ENCODE data around the gene LEFTY1. TPM values are rescaled to one million over a fixed set of nuclear protein-coding genes. Genes with fewer than 3 reads are reported as not detected.

Gene LEFTY1
- total RNA-seq, 2 donors from 2014 or later = 1.7 to 2.0 TPM

- WGBS = 63% methylated on average over 7 of the region's 7 CpGs
Measured at GRCh38 chr1:225849925-225850324, 39.0 kb downstream of the LEFTY1 start.

GRCh38 chr1:225848030-225848955 lies 40.7 kb downstream of the LEFTY1 start:
- 66% methylated on average over 15 of the region's 16 CpGs for WGBS
- peaks cover 6 to 7% of the 10 kb centered on the region in 2 donors for H3K36me3 ChIP-seq
- H3K27me3 ChIP-seq (replicated peaks; ENCODE audit: insufficient read depth) = no peaks in the 10 kb centered on the region
- H3K27ac ChIP-seq = no peak overlapping the region
- no peaks in the 10 kb centered on the region for H3K9me3 ChIP-seq
- intact Hi-C loops (cut with DNase I) = loop anchor here (5.0 to 10.0 kb wide), 3 partner anchors 36 to 293 kb away; partner anchors contain the start of gene EPHX1
- no peaks in the 10 kb centered on the region for H3K4me1 ChIP-seq (replicated peaks)
- H3K4me3 ChIP-seq = no peak overlapping the region
- no peak for TF ChIP-seq POLR2A (IDR thresholded peaks at IDR 0.05)
- no peak for TF ChIP-seq POLR2AphosphoS5 (IDR thresholded peaks at IDR 0.05)
- no peak for TF ChIP-seq CTCF (IDR thresholded peaks at IDR 0.05)
- no peak for DNase-seq (ENCODE audit: low spot score)

More at GRCh38 chr1:225849925-225850324, 39.0 kb downstream of the LEFTY1 start:
- Histone ChIP-seq H3K27ac (no peak overlapping the region), H3K9me3 (no peaks in the 10 kb centered on the region), H3K4me3 (no peak overlapping the region), H3K27me3 (replicated peaks; ENCODE audit: insufficient read depth) (no peaks in the 10 kb centered on the region), H3K36me3 (peaks cover 6 to 7% of the 10 kb centered on the region in 2 donors), H3K4me1 (replicated peaks) (no peaks in the 10 kb centered on the region)
- TF ChIP-seq POLR2AphosphoS5 (IDR thresholded peaks at IDR 0.05) (no peak), POLR2A (IDR thresholded peaks at IDR 0.05) (no peak), CTCF (IDR thresholded peaks at IDR 0.05) (no peak)
- no peak for DNase-seq (ENCODE audit: low spot score)
- intact Hi-C loops (cut with DNase I) = loop anchor here (5.0 to 10.0 kb wide), 3 partner anchors 38 to 295 kb away; partner anchors contain the start of gene EPHX1

- intact Hi-C loops (cut with DNase I) = loop anchor here (5.0 to 10.0 kb wide), 3 partner anchors 35 to 293 kb away; partner anchors contain the start of gene EPHX1
- TF ChIP-seq CTCF (IDR thresholded peaks at IDR 0.05) = no peak
- TF ChIP-seq POLR2AphosphoS5 (IDR thresholded peaks at IDR 0.05) = no peak
- TF ChIP-seq POLR2A (IDR thresholded peaks at IDR 0.05) = no peak
- Histone ChIP-seq H3K27me3 (replicated peaks; ENCODE audit: insufficient read depth) (no peaks in the 10 kb centered on the region), H3K36me3 (peaks cover 6 to 7% of the 10 kb centered on the region in 2 donors), H3K4me1 (replicated peaks) (no peaks in the 10 kb centered on the region), H3K4me3 (no peak overlapping the region), H3K27ac (no peak overlapping the region), H3K9me3 (no peaks in the 10 kb centered on the region)
- WGBS = 38% methylated on average over 3 of the region's 4 CpGs
- no peak for DNase-seq (ENCODE audit: low spot score)
Measured at GRCh38 chr1:225847610-225848009, 41.3 kb downstream of the LEFTY1 start.

GRCh38 chr1:225846331-225847310 lies 42.3 kb downstream of the LEFTY1 start:
- no peaks in the 10 kb centered on the region for H3K9me3 ChIP-seq
- no peaks in the 10 kb centered on the region for H3K4me1 ChIP-seq (replicated peaks)
- TF ChIP-seq POLR2AphosphoS5 (IDR thresholded peaks at IDR 0.05) (no peak), POLR2A (IDR thresholded peaks at IDR 0.05) (no peak), CTCF (IDR thresholded peaks at IDR 0.05) (no peak)
- H3K36me3 ChIP-seq = peaks cover 6 to 7% of the 10 kb centered on the region in 2 donors
- 76% methylated on average over 20 of the region's 20 CpGs for WGBS
- H3K4me3 ChIP-seq = no peak overlapping the region
- H3K27me3 ChIP-seq (replicated peaks; ENCODE audit: insufficient read depth) = no peaks in the 10 kb centered on the region
- H3K27ac ChIP-seq = no peak overlapping the region
- intact Hi-C loops (cut with DNase I) = loop anchor here (5.0 to 10.0 kb wide), 3 partner anchors 34 to 292 kb away; partner anchors contain the start of gene EPHX1
- no peak for DNase-seq (ENCODE audit: low spot score)

Data from prostate gland (tissue), 2 donors.